Uterus (tissue), 2 donors: ENCODE results near the gene MTRF1.

ENCODE experiments used
- CTCF ChIP-seq, 4 experiments: fragments of 200-600 bp in 2 of 4; fragments of 450-650 bp in 2 of 4; sonication (generic) in 2 of 4; IDR thresholded peaks; one replicate each; pipeline ENCODE4 v1.5.1; 2016 to 2019; ENCODE audit warnings: antibody characterized with exemption in 4 of 4, mild to moderate bottlenecking in 2 of 4, moderate library complexity in 1 of 4
- POLR2A ChIP-seq, 2 donors: fragments of 450-650 bp; IDR thresholded peaks; one replicate each; pipeline ENCODE4 v1.6.1; 2016; ENCODE audit warnings: antibody characterized with exemption in 2 of 2, mild to moderate bottlenecking in 1 of 2, moderate library complexity in 1 of 2

GRCh38 chr13:41199526-41199925 is 63.9 kb downstream of the MTRF1 start:
- TF ChIP-seq CTCF (IDR thresholded peaks at IDR 0.05) (no peak), POLR2A (IDR thresholded peaks at IDR 0.05) (no peak)
